ENCODE measurements around the gene PTMS.

Gene PTMS

GRCh38 chr12:6780573-6780972 lies 14.4 kb downstream of the PTMS start:
- TF ChIP-seq GLIS3 (CRISPR knock-in tag; IDR thresholded peaks at IDR 0.05) (no peak), ZNF8 (CRISPR knock-in tag; IDR thresholded peaks at IDR 0.05) (no peak), ZNF70 (CRISPR knock-in tag; IDR thresholded peaks at IDR 0.05) (no peak), TSHZ2 (CRISPR knock-in tag; IDR thresholded peaks at IDR 0.05) (no peak), ZNF565 (CRISPR knock-in tag; conservative IDR thresholded peaks at IDR 0.05; ENCODE audit: low read depth) (no peak), CSRNP3 (CRISPR knock-in tag; IDR thresholded peaks at IDR 0.05) (no peak), SNAI2 (CRISPR knock-in tag; IDR thresholded peaks at IDR 0.05) (no peak), TOX (CRISPR knock-in tag; IDR thresholded peaks at IDR 0.05; ENCODE audit: borderline replicate concordance) (no peak), CSDC2 (CRISPR knock-in tag; IDR thresholded peaks at IDR 0.05) (no peak), BACH2 (CRISPR knock-in tag; IDR thresholded peaks at IDR 0.05; ENCODE audit: borderline replicate concordance) (no peak), ESRRG (CRISPR knock-in tag; IDR thresholded peaks at IDR 0.05) (no peak), ZC3H10 (CRISPR knock-in tag; IDR thresholded peaks at IDR 0.05) (no peak)
- TF ChIP-seq, protein P1, sequence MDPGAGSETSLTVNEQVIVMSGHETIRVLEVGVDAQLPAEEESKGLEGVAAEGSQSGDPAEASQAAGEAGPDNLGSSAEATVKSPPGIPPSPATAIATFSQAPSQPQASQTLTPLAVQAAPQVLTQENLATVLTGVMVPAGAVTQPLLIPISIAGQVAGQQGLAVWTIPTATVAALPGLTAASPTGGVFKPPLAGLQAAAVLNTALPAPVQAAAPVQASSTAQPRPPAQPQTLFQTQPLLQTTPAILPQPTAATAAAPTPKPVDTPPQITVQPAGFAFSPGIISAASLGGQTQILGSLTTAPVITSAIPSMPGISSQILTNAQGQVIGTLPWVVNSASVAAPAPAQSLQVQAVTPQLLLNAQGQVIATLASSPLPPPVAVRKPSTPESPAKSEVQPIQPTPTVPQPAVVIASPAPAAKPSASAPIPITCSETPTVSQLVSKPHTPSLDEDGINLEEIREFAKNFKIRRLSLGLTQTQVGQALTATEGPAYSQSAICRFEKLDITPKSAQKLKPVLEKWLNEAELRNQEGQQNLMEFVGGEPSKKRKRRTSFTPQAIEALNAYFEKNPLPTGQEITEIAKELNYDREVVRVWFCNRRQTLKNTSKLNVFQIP (CRISPR knock-in tag; IDR thresholded peaks at IDR 0.05; ENCODE audit: borderline replicate concordance, low read depth) = no peak
- no peak for ATAC-seq

- no peak for TF ChIP-seq ZFP3 (CRISPR knock-in tag; IDR thresholded peaks at IDR 0.05)
- no peak for TF ChIP-seq CSDC2 (CRISPR knock-in tag; IDR thresholded peaks at IDR 0.05)
- TF ChIP-seq RARB (CRISPR knock-in tag; IDR thresholded peaks at IDR 0.05) = no peak
- no peak for TF ChIP-seq OSR1 (CRISPR knock-in tag; IDR thresholded peaks at IDR 0.05)
- TF ChIP-seq, protein P2, sequence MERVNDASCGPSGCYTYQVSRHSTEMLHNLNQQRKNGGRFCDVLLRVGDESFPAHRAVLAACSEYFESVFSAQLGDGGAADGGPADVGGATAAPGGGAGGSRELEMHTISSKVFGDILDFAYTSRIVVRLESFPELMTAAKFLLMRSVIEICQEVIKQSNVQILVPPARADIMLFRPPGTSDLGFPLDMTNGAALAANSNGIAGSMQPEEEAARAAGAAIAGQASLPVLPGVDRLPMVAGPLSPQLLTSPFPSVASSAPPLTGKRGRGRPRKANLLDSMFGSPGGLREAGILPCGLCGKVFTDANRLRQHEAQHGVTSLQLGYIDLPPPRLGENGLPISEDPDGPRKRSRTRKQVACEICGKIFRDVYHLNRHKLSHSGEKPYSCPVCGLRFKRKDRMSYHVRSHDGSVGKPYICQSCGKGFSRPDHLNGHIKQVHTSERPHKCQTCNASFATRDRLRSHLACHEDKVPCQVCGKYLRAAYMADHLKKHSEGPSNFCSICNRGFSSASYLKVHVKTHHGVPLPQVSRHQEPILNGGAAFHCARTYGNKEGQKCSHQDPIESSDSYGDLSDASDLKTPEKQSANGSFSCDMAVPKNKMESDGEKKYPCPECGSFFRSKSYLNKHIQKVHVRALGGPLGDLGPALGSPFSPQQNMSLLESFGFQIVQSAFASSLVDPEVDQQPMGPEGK (CRISPR knock-in tag; IDR thresholded peaks at IDR 0.05; ENCODE audit: borderline replicate concordance) = no peak
- no peak for TF ChIP-seq PPARA (CRISPR knock-in tag; IDR thresholded peaks at IDR 0.05; ENCODE audit: borderline replicate concordance)
- TF ChIP-seq BACH2 (CRISPR knock-in tag; IDR thresholded peaks at IDR 0.05; ENCODE audit: borderline replicate concordance) = no peak
- no peak for TF ChIP-seq ZNF70 (CRISPR knock-in tag; IDR thresholded peaks at IDR 0.05)
- no peak for TF ChIP-seq TSHZ2 (CRISPR knock-in tag; IDR thresholded peaks at IDR 0.05)
- no peak for TF ChIP-seq ARNTL (CRISPR knock-in tag; IDR thresholded peaks at IDR 0.05; ENCODE audit: borderline replicate concordance, low read depth)
- no peak for ATAC-seq
Measured at GRCh38 chr12:6782119-6782518, 16.0 kb downstream of the PTMS start.

Measured in SK-N-SH treated with all-trans-retinoic acid at 6 μM for 48 hours (cell line).